HL-60 (cell line): ENCODE measurements around the gene ASAP3.

Experiments
- DNase-seq, 2 experiments: peaks; one replicate each; pipeline ENCODE4 v3.0.0-alpha.2; 2010 to 2020; ENCODE audit warnings: low read depth in 1 of 2, low spot score in 1 of 2
- H3K27ac ChIP-seq: fragments of 250-450 bp; sonication (Bioruptor Pico); replicated peaks from 2 replicates; pipeline ENCODE4 v1.5.1; 2020; ENCODE audit warnings: mild to moderate bottlenecking, moderate library complexity
- H3K27me3 ChIP-seq: fragments of 250-450 bp; sonication (Bioruptor Pico); 2 replicates; pipeline ENCODE4 v1.5.1; 2021; ENCODE audit warnings: mild to moderate bottlenecking, moderate library complexity; ENCODE audit not compliant: insufficient read depth, poor library complexity, severe bottlenecking
- H3K4me3 ChIP-seq: replicated peaks from 2 replicates; pipeline ENCODE4 v1.5.1; 2011; ENCODE audit warnings: mild to moderate bottlenecking, control low read depth, low read length; ENCODE audit not compliant: insufficient read depth
- GABPA ChIP-seq: IDR thresholded peaks from 2 replicates; pipeline ENCODE4 v1.6.1; 2012; ENCODE audit warnings: low read depth
- POLR2AphosphoS5 ChIP-seq: IDR thresholded peaks from 2 replicates; pipeline ENCODE4 v1.6.1; 2012; ENCODE audit warnings: low read depth
- REST ChIP-seq: IDR thresholded peaks from 2 replicates; pipeline ENCODE4 v1.6.1; 2012; ENCODE audit warnings: low read depth; ENCODE audit not compliant: insufficient replicate concordance
- SPI1 ChIP-seq: IDR thresholded peaks from 2 replicates; pipeline ENCODE4 v1.6.1; 2012; ENCODE audit warnings: low read depth, mild to moderate bottlenecking, borderline replicate concordance
- TF ChIP-seq, protein P1 (sequence below): IDR thresholded peaks from one replicate; pipeline ENCODE4 v1.5.1; 2011; ENCODE audit warnings: low read length, control low read depth, inconsistent platforms; ENCODE audit not compliant: insufficient read depth

ASAP3 gene

DNA sequence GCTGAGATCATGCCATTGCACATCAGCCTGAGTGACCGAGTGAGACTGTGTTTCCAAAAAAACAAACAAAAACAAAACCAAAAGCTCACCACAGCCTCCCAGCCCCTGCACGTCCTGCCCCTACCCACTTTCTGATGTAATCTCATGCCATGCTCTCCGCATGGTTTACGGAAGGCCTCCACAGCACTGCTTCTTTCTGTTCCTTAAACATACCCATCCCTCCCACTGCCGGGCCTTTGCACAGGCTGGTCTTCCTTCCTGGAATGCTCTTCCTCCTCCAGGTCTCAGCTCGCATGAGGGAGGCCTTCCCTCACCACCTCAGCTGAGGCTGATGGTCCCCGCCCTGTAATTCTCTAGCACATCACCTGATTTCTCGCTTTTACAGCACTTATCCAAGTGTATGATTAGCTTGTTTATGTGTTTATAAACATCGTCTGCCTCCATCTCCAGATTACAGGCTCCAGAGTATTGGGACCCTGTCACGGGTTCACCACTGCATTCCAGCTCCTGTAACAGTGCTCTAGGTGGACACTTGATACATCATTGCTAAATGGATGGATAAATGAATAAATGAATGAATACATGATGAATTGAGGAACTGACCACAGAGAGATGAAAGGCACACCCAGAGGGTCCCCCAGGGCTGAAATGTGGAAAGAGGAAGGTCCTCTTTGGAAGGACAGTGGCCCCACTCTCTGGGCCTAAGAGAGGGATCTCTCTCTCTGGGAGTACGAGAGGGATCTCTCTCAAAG is 81.5 kb downstream of the ASAP3 start:
- TF ChIP-seq, protein P1, sequence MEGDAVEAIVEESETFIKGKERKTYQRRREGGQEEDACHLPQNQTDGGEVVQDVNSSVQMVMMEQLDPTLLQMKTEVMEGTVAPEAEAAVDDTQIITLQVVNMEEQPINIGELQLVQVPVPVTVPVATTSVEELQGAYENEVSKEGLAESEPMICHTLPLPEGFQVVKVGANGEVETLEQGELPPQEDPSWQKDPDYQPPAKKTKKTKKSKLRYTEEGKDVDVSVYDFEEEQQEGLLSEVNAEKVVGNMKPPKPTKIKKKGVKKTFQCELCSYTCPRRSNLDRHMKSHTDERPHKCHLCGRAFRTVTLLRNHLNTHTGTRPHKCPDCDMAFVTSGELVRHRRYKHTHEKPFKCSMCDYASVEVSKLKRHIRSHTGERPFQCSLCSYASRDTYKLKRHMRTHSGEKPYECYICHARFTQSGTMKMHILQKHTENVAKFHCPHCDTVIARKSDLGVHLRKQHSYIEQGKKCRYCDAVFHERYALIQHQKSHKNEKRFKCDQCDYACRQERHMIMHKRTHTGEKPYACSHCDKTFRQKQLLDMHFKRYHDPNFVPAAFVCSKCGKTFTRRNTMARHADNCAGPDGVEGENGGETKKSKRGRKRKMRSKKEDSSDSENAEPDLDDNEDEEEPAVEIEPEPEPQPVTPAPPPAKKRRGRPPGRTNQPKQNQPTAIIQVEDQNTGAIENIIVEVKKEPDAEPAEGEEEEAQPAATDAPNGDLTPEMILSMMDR, result no peak
- TF ChIP-seq REST (no peak), POLR2AphosphoS5 (no peak), GABPA (no peak), SPI1 (peak; percentile 31; the same call in 1 of the 2 replicates)
- Histone ChIP-seq H3K27ac (peak overlapping the region; percentile 11; the same call in 1 of the 2 replicates), H3K4me3 (no peak overlapping the region), H3K27me3 (no peaks in the 10 kb centered on the region)
- DNase-seq, result peak; percentile 33 to 85

DNA sequence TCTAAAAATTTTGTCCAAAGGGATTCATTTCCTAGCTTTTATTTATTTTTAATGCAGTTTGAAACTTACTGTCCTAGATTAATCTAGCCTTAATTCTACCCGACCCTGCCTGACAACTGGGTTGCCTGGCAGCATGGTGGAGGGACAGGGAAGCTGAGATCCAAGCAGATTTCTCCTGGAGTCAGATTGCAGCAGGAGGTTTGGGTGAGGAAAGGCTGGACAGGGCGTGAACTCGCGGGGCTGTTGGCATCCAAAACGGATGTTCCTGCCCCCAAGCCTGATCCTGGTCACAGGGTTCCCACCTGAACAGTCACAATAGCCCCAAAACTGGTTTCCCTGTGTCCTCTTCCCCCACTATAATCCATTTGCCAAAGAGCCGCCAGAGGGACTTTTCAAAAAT is 82.7 kb downstream of the ASAP3 start:
- no peak for DNase-seq
- H3K27ac ChIP-seq, result no peak overlapping the region
- H3K27me3 ChIP-seq, result no peaks in the 10 kb centered on the region
- no peak overlapping the region for H3K4me3 ChIP-seq
- TF ChIP-seq REST (no peak), GABPA (no peak), SPI1 (no peak), POLR2AphosphoS5 (no peak)
- TF ChIP-seq, protein P1, result no peak

DNA sequence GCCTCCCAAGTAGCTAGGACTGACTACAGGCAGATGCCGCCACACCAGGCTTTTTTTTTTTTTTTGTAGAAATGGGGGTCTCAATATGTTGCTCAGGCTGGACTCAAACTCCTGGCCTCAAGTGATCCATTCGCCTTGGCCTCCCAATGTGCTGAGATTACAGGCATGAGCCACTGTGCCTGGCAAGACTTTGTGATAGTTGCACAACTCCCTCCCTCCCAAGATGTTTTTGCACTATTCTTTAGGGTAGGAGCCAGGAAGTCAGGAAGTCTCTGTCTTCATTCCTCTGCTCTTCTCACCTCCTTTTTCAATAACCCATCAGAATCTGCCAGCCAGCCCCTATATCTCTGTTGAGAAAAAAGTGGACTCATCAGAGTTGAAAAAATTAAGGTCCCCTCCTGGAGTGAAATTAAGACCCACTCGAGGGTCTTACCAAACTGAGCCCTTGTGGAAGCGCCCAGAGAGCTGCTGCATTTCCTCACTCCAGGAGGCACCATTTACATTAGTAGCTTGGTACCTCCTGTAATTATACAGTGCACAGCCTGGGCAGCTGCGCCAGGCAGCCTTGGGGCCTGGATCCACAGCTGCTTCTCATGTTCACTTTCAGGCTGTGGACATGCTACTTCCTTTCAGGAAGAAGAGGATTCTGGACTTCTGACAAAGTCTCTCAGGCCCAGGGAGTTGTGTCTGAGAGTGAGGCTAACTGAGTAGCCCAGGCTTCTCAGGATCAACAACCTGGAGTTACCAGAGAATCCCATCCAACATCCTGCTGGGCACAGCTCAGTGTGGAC is 83.5 kb downstream of the ASAP3 start:
- no peaks in the 10 kb centered on the region for H3K27me3 ChIP-seq
- TF ChIP-seq SPI1, result no peak
- no peak for TF ChIP-seq REST
- no peak for TF ChIP-seq POLR2AphosphoS5
- TF ChIP-seq GABPA, result no peak
- TF ChIP-seq, protein P1, result no peak
- no peak overlapping the region for H3K4me3 ChIP-seq
- DNase-seq, result no peak
- H3K27ac ChIP-seq, result no peak overlapping the region
